ENCODE measurements around the gene SYPL1. TPM values are rescaled to one million over a fixed set of nuclear protein-coding genes. Genes with fewer than 3 reads are reported as not detected.

SYPL1 gene
- total and polyA plus RNA-seq, 9 of the 15 experiments (the other 6 are each of a cell fraction or from before 2014, with no cell fraction given) = 23.8 to 214 (median 70.2) TPM

DNA sequence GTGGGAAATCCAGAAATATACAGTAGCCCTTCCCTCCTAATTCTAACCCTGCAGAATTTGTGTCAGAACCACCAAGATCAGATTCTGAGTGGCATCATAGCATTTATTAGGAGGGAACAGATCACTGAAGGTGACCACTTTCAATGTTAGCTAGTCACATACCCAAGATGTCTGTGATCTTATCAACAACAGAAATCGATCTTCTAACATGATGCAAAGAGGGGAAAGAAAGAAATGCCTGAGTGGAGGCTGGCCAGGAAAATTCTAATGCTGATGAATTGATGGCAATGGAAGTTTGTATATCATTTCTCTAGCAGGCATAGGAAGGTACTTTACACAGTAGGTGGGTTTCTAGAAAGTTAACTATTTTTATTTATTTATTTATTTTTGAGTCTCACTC is 10.6 kb upstream of the SYPL1 start:
- in situ Hi-C loops (cut with MboI) = no loop called here
- ChIA-PET POLR2A (interaction anchor here (0.7 to 0.9 kb wide), 2 partner anchors 11 to 68 kb away, joined by 3 read pairs; partner anchors contain the start of gene SYPL1), CTCF (ENCODE audit: low intra/inter-chr PET ratio) (no interaction called here)
- Histone ChIP-seq H3K4me3 (no peak overlapping the region), H4K20me1 (replicated peaks; ENCODE audit: control insufficient read depth, insufficient read depth, low read length) (no peaks in the 10 kb centered on the region), H3K9me3 (replicated peaks; ENCODE audit: control insufficient read depth, insufficient read depth, low read depth, low read length) (no peaks in the 10 kb centered on the region), H3K9ac (ENCODE audit: insufficient read depth in 1 of 2, low read depth in 2 of 2, low read length in 2 of 2) (no peak overlapping the region), H3K4me1 (replicated peaks in 1 of 2; ENCODE audit: control insufficient read depth in 2 of 2, insufficient read depth in 2 of 2, low read length in 2 of 2) (peaks cover 7 to 10% of the 10 kb centered on the region in 2 experiments; a peak in 3 of 5 replicates), H3K4me2 (ENCODE audit: insufficient read depth, low read length) (no peak overlapping the region), H3K79me2 (ENCODE audit: control insufficient read depth, insufficient read depth, low read length) (no peaks in the 10 kb centered on the region), H3K36me3 (ENCODE audit: control insufficient read depth, insufficient read depth, low read length) (no peaks in the 10 kb centered on the region), H3K27me3 (ENCODE audit: control insufficient read depth in 2 of 2, insufficient read depth in 2 of 2, low read length in 2 of 2) (peaks cover 0 to 3% of the 10 kb centered on the region in 2 experiments; a peak in 1 of 5 replicates), H2AFZ (ENCODE audit: low read depth, low read length) (no peak overlapping the region), H3K9me1 (ENCODE audit: control insufficient read depth, insufficient read depth, low read length) (no peaks in the 10 kb centered on the region), H3K27ac (ENCODE audit: extremely low read depth, low read depth, low read length) (no peak overlapping the region)
- intact Hi-C loops (cut with micrococcal nuclease) = no loop called here
- 0% methylated on average over 1 of the region's 1 CpG for WGBS (ENCODE audit: insufficient coverage, low coverage, missing lambda C conversion rate)
- FAIRE-seq (no peak), DNase-seq (ENCODE audit: extremely low read depth in 1 of 4, low spot score in 3 of 4) (no peak), ATAC-seq (no peak)
- BruUV-seq (replicated peaks) = no TSS peak
- TF ChIP-seq ZNF780A (CRISPR knock-in tag; IDR thresholded peaks at IDR 0.05) = 0 out of 2 replicates have a peak, but pooled peaks have one; percentile 45
- no peak for TF ChIP-seq HSF4 (CRISPR knock-in tag; IDR thresholded peaks at IDR 0.05; ENCODE audit: borderline replicate concordance)
- TF ChIP-seq ZNF586 (CRISPR knock-in tag; conservative IDR thresholded peaks at IDR 0.05) = no peak
- no peak for TF ChIP-seq NFRKB (IDR thresholded peaks at IDR 0.05; ENCODE audit: low read depth)
- no peak for TF ChIP-seq RBM34 (IDR thresholded peaks at IDR 0.05; ENCODE audit: borderline replicate concordance, insufficient read depth, low read length)
- peak; percentile 59; the same call in 1 of the 2 replicates for TF ChIP-seq CEBPG (CRISPR knock-in tag; IDR thresholded peaks at IDR 0.05)
- peak in 1 of 2 experiments; percentile 69; a peak in 2 of 4 replicates for TF ChIP-seq CEBPG (tag; conservative IDR thresholded peaks at IDR 0.05 in 1 of 2, IDR thresholded peaks at IDR 0.05 in 1 of 2)
- TF ChIP-seq ZNF584 (CRISPR knock-in tag; IDR thresholded peaks at IDR 0.05; ENCODE audit: low read depth) = peak; percentile 20; the same call in 1 of the 2 replicates
- TF ChIP-seq TRIM24 (IDR thresholded peaks at IDR 0.05) = peak in 1 of 2 experiments; percentile 55; a peak in 1 of 4 replicates
- TF ChIP-seq CCAR2 (IDR thresholded peaks at IDR 0.05; ENCODE audit: low read depth, low read length) = no peak
- TF ChIP-seq EP300 (IDR thresholded peaks at IDR 0.05; ENCODE audit: low read length) = peak; percentile 65; the same call in 1 of the 2 replicates
- no peak for TF ChIP-seq SRSF9 (IDR thresholded peaks at IDR 0.05; ENCODE audit: borderline replicate concordance, low read depth, low read length)
- 0 out of 2 replicates have a peak, but pooled peaks have one; percentile 15 for TF ChIP-seq ZNF75A (CRISPR knock-in tag; IDR thresholded peaks at IDR 0.05)
- TF ChIP-seq, protein P1, sequence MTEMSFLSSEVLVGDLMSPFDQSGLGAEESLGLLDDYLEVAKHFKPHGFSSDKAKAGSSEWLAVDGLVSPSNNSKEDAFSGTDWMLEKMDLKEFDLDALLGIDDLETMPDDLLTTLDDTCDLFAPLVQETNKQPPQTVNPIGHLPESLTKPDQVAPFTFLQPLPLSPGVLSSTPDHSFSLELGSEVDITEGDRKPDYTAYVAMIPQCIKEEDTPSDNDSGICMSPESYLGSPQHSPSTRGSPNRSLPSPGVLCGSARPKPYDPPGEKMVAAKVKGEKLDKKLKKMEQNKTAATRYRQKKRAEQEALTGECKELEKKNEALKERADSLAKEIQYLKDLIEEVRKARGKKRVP (CRISPR knock-in tag; IDR thresholded peaks at IDR 0.05) = peak; percentile 59; the same call in 1 of the 2 replicates
- no peak for TF ChIP-seq SP2 (IDR thresholded peaks at IDR 0.05; ENCODE audit: extremely low read depth, low read depth, low read length, poor library complexity, severe bottlenecking)

All from K562 (cell line).